ENCODE data around the gene MTERF4. TPM values are rescaled to one million over a fixed set of nuclear protein-coding genes. Genes with fewer than 3 reads are reported as not detected.

Gene MTERF4
- total RNA-seq, 1 donor from 2014 or later: 53.7 TPM

DNA sequence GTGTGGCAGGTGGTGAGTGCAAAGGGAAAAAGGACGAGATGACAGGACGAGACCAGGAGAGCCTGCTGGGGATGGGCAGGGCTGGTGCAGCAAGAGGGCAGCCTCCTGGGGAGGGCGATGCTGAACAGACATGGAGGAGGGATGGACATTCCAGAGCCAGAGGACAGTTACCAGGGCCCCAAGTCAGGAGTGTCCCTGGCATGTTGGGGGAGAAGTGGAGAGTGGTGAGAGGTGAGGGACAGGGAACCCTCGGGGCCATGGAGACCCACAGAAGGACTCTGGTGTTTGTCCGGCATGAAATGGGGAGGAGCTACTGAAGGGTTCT, 19.0 kb downstream of the MTERF4 start:
- H3K9me3 Mint-ChIP-seq: peaks cover 19% of the 10 kb centered on the region
- TF ChIP-seq, protein P1, sequence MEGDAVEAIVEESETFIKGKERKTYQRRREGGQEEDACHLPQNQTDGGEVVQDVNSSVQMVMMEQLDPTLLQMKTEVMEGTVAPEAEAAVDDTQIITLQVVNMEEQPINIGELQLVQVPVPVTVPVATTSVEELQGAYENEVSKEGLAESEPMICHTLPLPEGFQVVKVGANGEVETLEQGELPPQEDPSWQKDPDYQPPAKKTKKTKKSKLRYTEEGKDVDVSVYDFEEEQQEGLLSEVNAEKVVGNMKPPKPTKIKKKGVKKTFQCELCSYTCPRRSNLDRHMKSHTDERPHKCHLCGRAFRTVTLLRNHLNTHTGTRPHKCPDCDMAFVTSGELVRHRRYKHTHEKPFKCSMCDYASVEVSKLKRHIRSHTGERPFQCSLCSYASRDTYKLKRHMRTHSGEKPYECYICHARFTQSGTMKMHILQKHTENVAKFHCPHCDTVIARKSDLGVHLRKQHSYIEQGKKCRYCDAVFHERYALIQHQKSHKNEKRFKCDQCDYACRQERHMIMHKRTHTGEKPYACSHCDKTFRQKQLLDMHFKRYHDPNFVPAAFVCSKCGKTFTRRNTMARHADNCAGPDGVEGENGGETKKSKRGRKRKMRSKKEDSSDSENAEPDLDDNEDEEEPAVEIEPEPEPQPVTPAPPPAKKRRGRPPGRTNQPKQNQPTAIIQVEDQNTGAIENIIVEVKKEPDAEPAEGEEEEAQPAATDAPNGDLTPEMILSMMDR (IDR thresholded peaks at IDR 0.05; ENCODE audit: unreplicated experiment): no peak
- H3K4me3 Mint-ChIP-seq: no peak overlapping the region
- DNase-seq (ENCODE audit: low spot score in 2 of 2, unreplicated experiment in 2 of 2): no peak
- no peak overlapping the region for H3K27ac Mint-ChIP-seq
- no peaks in the 10 kb centered on the region for H3K27me3 Mint-ChIP-seq (ENCODE audit: low read depth)
- H3K36me3 Mint-ChIP-seq: peaks cover 33% of the 10 kb centered on the region
- H3K4me1 Mint-ChIP-seq: no peaks in the 10 kb centered on the region

- Mint-ChIP-seq H3K27me3 (ENCODE audit: low read depth) (no peaks in the 10 kb centered on the region), H3K4me1 (no peaks in the 10 kb centered on the region), H3K27ac (no peak overlapping the region), H3K36me3 (peaks cover 28% of the 10 kb centered on the region), H3K4me3 (no peak overlapping the region), H3K9me3 (peaks cover 19% of the 10 kb centered on the region)
- no peak for DNase-seq (ENCODE audit: low spot score in 2 of 2, unreplicated experiment in 2 of 2)
- TF ChIP-seq, protein P1 (IDR thresholded peaks at IDR 0.05; ENCODE audit: unreplicated experiment): no peak
These were observed 19.6 kb downstream of the MTERF4 start for GRCh38 chr2:241082341-241083090.

- Mint-ChIP-seq H3K9me3 (peaks cover 19% of the 10 kb centered on the region), H3K4me1 (no peaks in the 10 kb centered on the region), H3K27me3 (ENCODE audit: low read depth) (no peaks in the 10 kb centered on the region), H3K4me3 (no peak overlapping the region), H3K36me3 (peaks cover 20% of the 10 kb centered on the region), H3K27ac (no peak overlapping the region)
- TF ChIP-seq, protein P1 (IDR thresholded peaks at IDR 0.05; ENCODE audit: unreplicated experiment): no peak
- no peak for DNase-seq (ENCODE audit: low spot score in 2 of 2, unreplicated experiment in 2 of 2)
These were observed 20.3 kb downstream of the MTERF4 start for GRCh38 chr2:241081643-241082340.

DNA sequence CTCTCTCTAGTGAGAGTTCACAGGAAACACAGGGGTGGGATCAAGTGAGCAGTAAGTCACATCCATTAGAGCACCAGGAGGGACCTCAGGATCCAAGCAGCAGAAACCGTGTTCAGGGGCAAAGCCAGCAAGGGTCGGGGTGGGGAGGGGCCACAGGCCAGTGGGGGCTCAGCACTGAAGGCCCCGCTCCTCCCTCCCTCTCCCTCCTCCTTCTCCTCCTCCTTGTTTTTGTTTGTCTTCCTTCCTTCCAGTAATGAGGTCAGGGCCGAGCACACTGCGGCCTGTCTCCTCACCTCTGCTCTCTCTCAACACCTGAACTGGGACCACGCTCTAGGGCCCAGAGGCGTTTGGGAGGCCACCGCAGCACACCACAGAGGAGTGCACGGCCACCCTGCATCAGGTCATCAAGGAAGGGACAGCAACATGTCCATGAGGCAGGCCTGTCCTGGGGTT, 20.9 kb downstream of the MTERF4 start:
- TF ChIP-seq, protein P1 (IDR thresholded peaks at IDR 0.05; ENCODE audit: unreplicated experiment): no peak
- peaks cover 16% of the 10 kb centered on the region for H3K9me3 Mint-ChIP-seq
- H3K27me3 Mint-ChIP-seq (ENCODE audit: low read depth): no peaks in the 10 kb centered on the region
- no peaks in the 10 kb centered on the region for H3K4me1 Mint-ChIP-seq
- DNase-seq (ENCODE audit: low spot score in 2 of 2, unreplicated experiment in 2 of 2): no peak
- H3K4me3 Mint-ChIP-seq: no peak overlapping the region
- H3K27ac Mint-ChIP-seq: no peak overlapping the region
- peaks cover 15% of the 10 kb centered on the region for H3K36me3 Mint-ChIP-seq

- no peak for DNase-seq (ENCODE audit: low spot score in 2 of 2, unreplicated experiment in 2 of 2)
- peaks cover 10% of the 10 kb centered on the region for H3K36me3 Mint-ChIP-seq
- H3K27me3 Mint-ChIP-seq (ENCODE audit: low read depth): no peaks in the 10 kb centered on the region
- peaks cover 13% of the 10 kb centered on the region for H3K9me3 Mint-ChIP-seq
- H3K27ac Mint-ChIP-seq: no peak overlapping the region
- H3K4me3 Mint-ChIP-seq: no peak overlapping the region
- TF ChIP-seq, protein P1 (IDR thresholded peaks at IDR 0.05; ENCODE audit: unreplicated experiment): no peak
- H3K4me1 Mint-ChIP-seq: no peaks in the 10 kb centered on the region
These were observed 21.5 kb downstream of the MTERF4 start for GRCh38 chr2:241080405-241081189.

All from mesothelial cell of epicardium (in vitro differentiated cells).